K562 (cell line): ENCODE data around the gene PLXDC2. TPM values are rescaled to one million over a fixed set of nuclear protein-coding genes. Genes with fewer than 3 reads are reported as not detected.

ENCODE experiments used
- ATAC-seq: fragments of 200-7000 bp; cut with Tn5 transposase; 3 replicates; pipeline ENCODE4 v1.9.1; 2020; ENCODE audit warnings: moderate library complexity
- BruUV-seq: library from RNA; stranded (reverse); fragments of 400-500 nt; replicated peaks from 2 replicates; lab custom pipeline; 2021; lab: Mats Ljungman, UMichigan
- CTCF ChIA-PET: fragments of 300-600 bp; formaldehyde crosslinking; extraction: SDS; loops from one replicate; lab custom pipeline; 2021; ENCODE audit warnings: low intra/inter-chr PET ratio; lab: Yijun Ruan, JAX
- POLR2A ChIA-PET: fragments of 300-600, 350-650 bp; sonication (Branson Sonifier 250); formaldehyde crosslinking; extraction: SDS; loops from one replicate; lab custom pipeline; 2021; ENCODE audit warnings: antibody characterized with exemption, inconsistent platforms; lab: Yijun Ruan, JAX
- DNase-seq, 4 experiments: peaks; one replicate each; pipeline versions ENCODE4 v3.0.0 to v3.0.0-alpha.2; 2011 to 2018; ENCODE audit warnings: low spot score in 3 of 4, mixed read lengths in 3 of 4; ENCODE audit errors: extremely low read depth in 1 of 4
- FAIRE-seq: peaks from 2 replicates; lab custom pipeline; 2011; peaks lifted over from hg19 to GRCh38; lab: Jason Lieb, UNC
- H2AFZ ChIP-seq: 2 replicates; pipeline ENCODE4 v1.6.0; 2011; ENCODE audit warnings: low read depth, low read length, control low read depth, inconsistent platforms
- H3K27ac ChIP-seq: fragments of 200-600 bp; 3 replicates; pipeline ENCODE4 v1.8.0; 2011; ENCODE audit warnings: low read depth, mild to moderate bottlenecking, control low read depth, inconsistent platforms, low read length, moderate library complexity, mixed read lengths; ENCODE audit errors: extremely low read depth
- H3K27me3 ChIP-seq, 2 experiments: fragments of 300-600 bp in 1 of 2; 2 replicates in 1 of 2; 3 replicates in 1 of 2; pipeline versions ENCODE4 v1.6.0 to v1.8.0; 2011; ENCODE audit warnings: inconsistent platforms in 2 of 2, low read length in 2 of 2, mild to moderate bottlenecking in 1 of 2, mixed read lengths in 1 of 2, moderate library complexity in 1 of 2; ENCODE audit not compliant: control insufficient read depth in 2 of 2, insufficient read depth in 2 of 2
- H3K36me3 ChIP-seq: fragments of 300-600 bp; 3 replicates; pipeline ENCODE4 v1.8.0; 2011; ENCODE audit warnings: mild to moderate bottlenecking, low read length, inconsistent platforms; ENCODE audit not compliant: control insufficient read depth, insufficient read depth
- H3K4me1 ChIP-seq, 2 experiments: fragments of 200-600 bp in 1 of 2; replicated peaks in 1 of 2; 2 replicates in 1 of 2; 3 replicates in 1 of 2; pipeline versions ENCODE4 v1.5.1 to v1.8.0; 2011; ENCODE audit warnings: inconsistent platforms in 2 of 2, low read length in 2 of 2, mild to moderate bottlenecking in 1 of 2, mixed read lengths in 1 of 2, moderate library complexity in 1 of 2; ENCODE audit not compliant: control insufficient read depth in 2 of 2, insufficient read depth in 2 of 2
- H3K4me2 ChIP-seq: 2 replicates; pipeline ENCODE4 v1.6.1; 2011; ENCODE audit warnings: low read length, control low read depth, inconsistent platforms, mixed read lengths; ENCODE audit not compliant: insufficient read depth
- H3K4me3 ChIP-seq: fragments of 200-600 bp; sonication (generic), shearing (Covaris generic); 2 replicates; pipeline ENCODE4 v1.5.1; 2016; ENCODE audit warnings: control low read depth, inconsistent platforms
- H3K79me2 ChIP-seq: fragments of 200-600 bp; 3 replicates; pipeline ENCODE4 v1.8.0; 2011; ENCODE audit warnings: low read length, inconsistent platforms; ENCODE audit not compliant: control insufficient read depth, insufficient read depth
- H3K9ac ChIP-seq, 2 experiments: 2 replicates each; pipeline versions ENCODE4 v1.6.0 to v1.6.1; 2011; ENCODE audit warnings: low read depth in 2 of 2, low read length in 2 of 2, control low read depth in 1 of 2, inconsistent platforms in 1 of 2, mild to moderate bottlenecking in 1 of 2, mixed read lengths in 1 of 2; ENCODE audit not compliant: insufficient read depth in 1 of 2
- H3K9me1 ChIP-seq: one replicate; pipeline ENCODE4 v1.6.0; 2011; ENCODE audit warnings: inconsistent platforms, mild to moderate bottlenecking, low read length, moderate library complexity; ENCODE audit not compliant: control insufficient read depth, insufficient read depth
- H3K9me3 ChIP-seq: replicated peaks from 2 replicates; pipeline ENCODE4 v1.5.1; 2011; ENCODE audit warnings: low read depth, low read length, inconsistent platforms; ENCODE audit not compliant: control insufficient read depth, insufficient read depth
- H4K20me1 ChIP-seq: replicated peaks from 2 replicates; pipeline ENCODE4 v1.6.1; 2011; ENCODE audit warnings: low read length, inconsistent platforms, mixed read lengths; ENCODE audit not compliant: control insufficient read depth, insufficient read depth
- ARNT ChIP-seq, 2 experiments: fragments of 450-650 bp; IDR thresholded peaks; 2 replicates each; pipeline ENCODE4 v1.6.1; 2016; ENCODE audit warnings: mild to moderate bottlenecking in 1 of 2
- CEBPG ChIP-seq, 3 experiments: fragments of 200-800 bp in 1 of 3; sonication (Bioruptor generic) in 1 of 3; sonication (generic) in 1 of 3; formaldehyde crosslinking in 1 of 3; IDR thresholded peaks in 2 of 3; conservative IDR thresholded peaks in 1 of 3; 2 replicates each; pipeline versions ENCODE4 v1.6.1 to v1.8.0; 2016 to 2022; ENCODE audit warnings: missing compliant biosample characterization in 2 of 3, missing genetic modification characterization in 2 of 3, mild to moderate bottlenecking in 1 of 3, missing genetic modification reagents in 1 of 3
- HNRNPUL1 ChIP-seq: fragments of 200-400 bp; formaldehyde crosslinking; IDR thresholded peaks from 2 replicates; pipeline ENCODE4 v1.6.1; 2017; ENCODE audit warnings: low read length
- MAZ ChIP-seq, 2 experiments: fragments of 450-650 bp in 1 of 2; sonication (generic) in 1 of 2; formaldehyde crosslinking; IDR thresholded peaks in 1 of 2; conservative IDR thresholded peaks in 1 of 2; 2 replicates each; pipeline versions ENCODE4 v1.4.0 to v1.5.0; 2020; ENCODE audit warnings: mild to moderate bottlenecking in 1 of 2, missing genetic modification reagents in 1 of 2
- NR4A1 ChIP-seq, 2 experiments: fragments of 250-450 bp in 1 of 2; fragments of 450-650 bp in 1 of 2; sonication (Bioruptor Pico) in 1 of 2; IDR thresholded peaks; 2 replicates each; pipeline versions ENCODE4 v1.4.0 to v1.6.1; 2016 to 2020; ENCODE audit warnings: mild to moderate bottlenecking in 2 of 2, missing compliant biosample characterization in 1 of 2, missing genetic modification characterization in 1 of 2, moderate library complexity in 1 of 2
- TCF15 ChIP-seq: fragments of 250-450 bp; sonication (Bioruptor Pico); IDR thresholded peaks from 2 replicates; pipeline ENCODE4 v1.8.0; 2022; ENCODE audit warnings: moderate library complexity, mild to moderate bottlenecking, inconsistent platforms
- ZBTB17 ChIP-seq: fragments of 450-650 bp; formaldehyde crosslinking; IDR thresholded peaks from 2 replicates; pipeline ENCODE4 v1.4.0; 2020; ENCODE audit warnings: mild to moderate bottlenecking
- ZBTB9 ChIP-seq: fragments of 450-650 bp; formaldehyde crosslinking; IDR thresholded peaks from 2 replicates; pipeline ENCODE4 v1.4.0; 2020; ENCODE audit warnings: mild to moderate bottlenecking, moderate library complexity
- ZNF507 ChIP-seq: conservative IDR thresholded peaks from 2 replicates; pipeline ENCODE4 v1.6.1; 2017; ENCODE audit warnings: missing genetic modification characterization, missing compliant biosample characterization
- WGBS: fragments of 100-300 bp; shearing (Covaris generic); methylation state at CpG from one replicate; pipeline ENCODE4 v1.1.6; 2016; ENCODE audit warnings: low coverage, mixed read lengths; ENCODE audit not compliant: insufficient coverage; ENCODE audit errors: missing lambda C conversion rate; 5-methylcytosine and 5-hydroxymethylcytosine counted together
- in situ Hi-C: fragments of 300-500 bp; cut with MboI; formaldehyde crosslinking; loops from 4 replicates; pipeline ENCODE4 v1.15.0; 2018; ENCODE audit warnings: inconsistent platforms, mixed read lengths
- intact Hi-C: fragments of 100-400 bp; cut with micrococcal nuclease; formaldehyde crosslinking; loops from 2 replicates; pipeline ENCODE4 v1.14.2; 2022
- polyA plus RNA-seq, 8 experiments: library from polyadenylated mRNA; depleted of rRNA in 4 of 8; stranded (reverse) in 5 of 8; unstranded in 3 of 8; fragments of >200 nt; fragmentation: Nextera tagmentation in 2 of 8; fragmentation: Illumina TruSeq in 1 of 8; extraction: Ambion mirVana in 2 of 8; extraction: Trizol in 1 of 8; gene quantifications; 2 replicates each; pipeline versions ENCODE4 v1.2.1 to v1.2.3, GENCODE V29; 2011 to 2014; ENCODE audit warnings: inconsistent platforms in 1 of 8, missing spikeins in 1 of 8
- total RNA-seq, 7 experiments: library from RNA; depleted of rRNA in 6 of 7; stranded (reverse); fragments of >200 nt in 6 of 7; fragmentation: Illumina TruSeq in 2 of 7; extraction: Trizol in 2 of 7; gene quantifications; 2 replicates each; pipeline versions ENCODE4 v1.2.1 to v1.2.3, GENCODE V29; 2011 to 2021; ENCODE audit warnings: low replicate concordance in 1 of 7
- TF ChIP-seq, protein P1 (sequence below): IDR thresholded peaks from 2 replicates; pipeline ENCODE4 v1.6.1; 2016; ENCODE audit warnings: missing genetic modification characterization, missing compliant biosample characterization
- TF ChIP-seq, protein P2 (sequence below), 3 experiments: IDR thresholded peaks in 2 of 3; conservative IDR thresholded peaks in 1 of 3; 2 replicates each; pipeline ENCODE4 v1.5.1; 2011 to 2012; ENCODE audit warnings: low read length in 3 of 3, mild to moderate bottlenecking in 3 of 3, control low read depth in 2 of 3, improper control_type of control experiment in 1 of 3, inconsistent platforms in 1 of 3, low read depth in 1 of 3, mixed read lengths in 1 of 3, moderate library complexity in 1 of 3; ENCODE audit not compliant: insufficient read depth in 2 of 3
- TF ChIP-seq, protein P3 (sequence below): fragments of 450-650 bp; IDR thresholded peaks from 2 replicates; pipeline ENCODE4 v1.6.1; 2016
- TF ChIP-seq, protein P4 (sequence below): IDR thresholded peaks from 3 replicates; pipeline ENCODE4 v1.6.1; 2011; ENCODE audit warnings: borderline replicate concordance, mild to moderate bottlenecking; ENCODE audit not compliant: insufficient read length, insufficient read depth

The PLXDC2 gene
- total and polyA plus RNA-seq, 9 of the 15 experiments (the other 6 are each of a cell fraction or from before 2014, with no cell fraction given): 0.01 to 0.33 (median 0.10) TPM; not detected in 3

GRCh38 chr10:19895500-19895899 is 79.3 kb downstream of the PLXDC2 start:
- H3K36me3 ChIP-seq: no peaks in the 10 kb centered on the region
- no peak for TF ChIP-seq ZBTB17
- TF ChIP-seq, protein P1, sequence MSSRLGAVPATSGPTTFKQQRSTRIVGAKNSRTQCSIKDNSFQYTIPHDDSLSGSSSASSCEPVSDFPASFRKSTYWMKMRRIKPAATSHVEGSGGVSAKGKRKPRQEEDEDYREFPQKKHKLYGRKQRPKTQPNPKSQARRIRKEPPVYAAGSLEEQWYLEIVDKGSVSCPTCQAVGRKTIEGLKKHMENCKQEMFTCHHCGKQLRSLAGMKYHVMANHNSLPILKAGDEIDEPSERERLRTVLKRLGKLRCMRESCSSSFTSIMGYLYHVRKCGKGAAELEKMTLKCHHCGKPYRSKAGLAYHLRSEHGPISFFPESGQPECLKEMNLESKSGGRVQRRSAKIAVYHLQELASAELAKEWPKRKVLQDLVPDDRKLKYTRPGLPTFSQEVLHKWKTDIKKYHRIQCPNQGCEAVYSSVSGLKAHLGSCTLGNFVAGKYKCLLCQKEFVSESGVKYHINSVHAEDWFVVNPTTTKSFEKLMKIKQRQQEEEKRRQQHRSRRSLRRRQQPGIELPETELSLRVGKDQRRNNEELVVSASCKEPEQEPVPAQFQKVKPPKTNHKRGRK (tag): no peak
- TF ChIP-seq, protein P2, sequence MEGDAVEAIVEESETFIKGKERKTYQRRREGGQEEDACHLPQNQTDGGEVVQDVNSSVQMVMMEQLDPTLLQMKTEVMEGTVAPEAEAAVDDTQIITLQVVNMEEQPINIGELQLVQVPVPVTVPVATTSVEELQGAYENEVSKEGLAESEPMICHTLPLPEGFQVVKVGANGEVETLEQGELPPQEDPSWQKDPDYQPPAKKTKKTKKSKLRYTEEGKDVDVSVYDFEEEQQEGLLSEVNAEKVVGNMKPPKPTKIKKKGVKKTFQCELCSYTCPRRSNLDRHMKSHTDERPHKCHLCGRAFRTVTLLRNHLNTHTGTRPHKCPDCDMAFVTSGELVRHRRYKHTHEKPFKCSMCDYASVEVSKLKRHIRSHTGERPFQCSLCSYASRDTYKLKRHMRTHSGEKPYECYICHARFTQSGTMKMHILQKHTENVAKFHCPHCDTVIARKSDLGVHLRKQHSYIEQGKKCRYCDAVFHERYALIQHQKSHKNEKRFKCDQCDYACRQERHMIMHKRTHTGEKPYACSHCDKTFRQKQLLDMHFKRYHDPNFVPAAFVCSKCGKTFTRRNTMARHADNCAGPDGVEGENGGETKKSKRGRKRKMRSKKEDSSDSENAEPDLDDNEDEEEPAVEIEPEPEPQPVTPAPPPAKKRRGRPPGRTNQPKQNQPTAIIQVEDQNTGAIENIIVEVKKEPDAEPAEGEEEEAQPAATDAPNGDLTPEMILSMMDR (IDR thresholded peaks at IDR 0.05 in 2 of 3, conservative IDR thresholded peaks at IDR 0.05 in 1 of 3; ENCODE audit: insufficient read depth in 2 of 3, low read depth in 1 of 3, low read length in 3 of 3): no peak
- no peak for TF ChIP-seq HNRNPUL1
- no peak for TF ChIP-seq TCF15 (CRISPR knock-in tag)
- TF ChIP-seq ZNF507 (tag): no peak
- TF ChIP-seq, protein P3, sequence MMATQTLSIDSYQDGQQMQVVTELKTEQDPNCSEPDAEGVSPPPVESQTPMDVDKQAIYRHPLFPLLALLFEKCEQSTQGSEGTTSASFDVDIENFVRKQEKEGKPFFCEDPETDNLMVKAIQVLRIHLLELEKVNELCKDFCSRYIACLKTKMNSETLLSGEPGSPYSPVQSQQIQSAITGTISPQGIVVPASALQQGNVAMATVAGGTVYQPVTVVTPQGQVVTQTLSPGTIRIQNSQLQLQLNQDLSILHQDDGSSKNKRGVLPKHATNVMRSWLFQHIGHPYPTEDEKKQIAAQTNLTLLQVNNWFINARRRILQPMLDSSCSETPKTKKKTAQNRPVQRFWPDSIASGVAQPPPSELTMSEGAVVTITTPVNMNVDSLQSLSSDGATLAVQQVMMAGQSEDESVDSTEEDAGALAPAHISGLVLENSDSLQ: no peak
- TF ChIP-seq MAZ (CRISPR knock-in tag; conservative IDR thresholded peaks at IDR 0.05 in 1 of 2, IDR thresholded peaks at IDR 0.05 in 1 of 2): no peak
- TF ChIP-seq, protein P4, sequence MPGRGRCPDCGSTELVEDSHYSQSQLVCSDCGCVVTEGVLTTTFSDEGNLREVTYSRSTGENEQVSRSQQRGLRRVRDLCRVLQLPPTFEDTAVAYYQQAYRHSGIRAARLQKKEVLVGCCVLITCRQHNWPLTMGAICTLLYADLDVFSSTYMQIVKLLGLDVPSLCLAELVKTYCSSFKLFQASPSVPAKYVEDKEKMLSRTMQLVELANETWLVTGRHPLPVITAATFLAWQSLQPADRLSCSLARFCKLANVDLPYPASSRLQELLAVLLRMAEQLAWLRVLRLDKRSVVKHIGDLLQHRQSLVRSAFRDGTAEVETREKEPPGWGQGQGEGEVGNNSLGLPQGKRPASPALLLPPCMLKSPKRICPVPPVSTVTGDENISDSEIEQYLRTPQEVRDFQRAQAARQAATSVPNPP: no peak
- TF ChIP-seq ARNT (IDR thresholded peaks at IDR 0.05): no peak
- TF ChIP-seq NR4A1 (CRISPR knock-in tag; IDR thresholded peaks at IDR 0.05): no peak
- TF ChIP-seq NR4A1 (tag; IDR thresholded peaks at IDR 0.05): no peak
- no peak for TF ChIP-seq CEBPG (CRISPR knock-in tag; IDR thresholded peaks at IDR 0.05)
- TF ChIP-seq CEBPG (tag; conservative IDR thresholded peaks at IDR 0.05 in 1 of 2, IDR thresholded peaks at IDR 0.05 in 1 of 2): no peak
- TF ChIP-seq ZBTB9: no peak
- TF ChIP-seq, all 486 proteins: peak for 0
- in situ Hi-C loops (no loop called here), intact Hi-C loops (no loop called here)
- ATAC-seq (no peak), FAIRE-seq (no peak), DNase-seq (no peak)
- CTCF ChIA-PET: no interaction called here
- H4K20me1 ChIP-seq: no peaks in the 10 kb centered on the region
- POLR2A ChIA-PET: no interaction called here
- no peaks in the 10 kb centered on the region for H3K4me1 ChIP-seq
- no peak overlapping the region for H3K27ac ChIP-seq
- H3K9ac ChIP-seq: no peak overlapping the region
- H3K27me3 ChIP-seq: no peaks in the 10 kb centered on the region
- no TSS peak for BruUV-seq
- H3K9me3 ChIP-seq: no peaks in the 10 kb centered on the region
- WGBS: 0% methylated on average over 3 of the region's 3 CpGs
- no peak overlapping the region for H3K4me3 ChIP-seq
- no peak overlapping the region for H3K4me2 ChIP-seq
- H3K79me2 ChIP-seq: no peaks in the 10 kb centered on the region
- H3K9me1 ChIP-seq: no peaks in the 10 kb centered on the region
- no peak overlapping the region for H2AFZ ChIP-seq
